Measurements from ENCODE around the gene SLC7A11. TPM values are rescaled to one million over a fixed set of nuclear protein-coding genes. Genes with fewer than 3 reads are reported as not detected.

Gene SLC7A11
- total RNA-seq, 4 donors from 2014 or later = 1.5 to 30.1 (median 7.9) TPM

GRCh38 chr4:138275963-138276621 is 33.9 kb upstream of the SLC7A11 start:
- H3K4me1 ChIP-seq = peaks cover 0 to 3% (median 0%) of the 10 kb centered on the region in 3 donors
- TF ChIP-seq, protein P1, sequence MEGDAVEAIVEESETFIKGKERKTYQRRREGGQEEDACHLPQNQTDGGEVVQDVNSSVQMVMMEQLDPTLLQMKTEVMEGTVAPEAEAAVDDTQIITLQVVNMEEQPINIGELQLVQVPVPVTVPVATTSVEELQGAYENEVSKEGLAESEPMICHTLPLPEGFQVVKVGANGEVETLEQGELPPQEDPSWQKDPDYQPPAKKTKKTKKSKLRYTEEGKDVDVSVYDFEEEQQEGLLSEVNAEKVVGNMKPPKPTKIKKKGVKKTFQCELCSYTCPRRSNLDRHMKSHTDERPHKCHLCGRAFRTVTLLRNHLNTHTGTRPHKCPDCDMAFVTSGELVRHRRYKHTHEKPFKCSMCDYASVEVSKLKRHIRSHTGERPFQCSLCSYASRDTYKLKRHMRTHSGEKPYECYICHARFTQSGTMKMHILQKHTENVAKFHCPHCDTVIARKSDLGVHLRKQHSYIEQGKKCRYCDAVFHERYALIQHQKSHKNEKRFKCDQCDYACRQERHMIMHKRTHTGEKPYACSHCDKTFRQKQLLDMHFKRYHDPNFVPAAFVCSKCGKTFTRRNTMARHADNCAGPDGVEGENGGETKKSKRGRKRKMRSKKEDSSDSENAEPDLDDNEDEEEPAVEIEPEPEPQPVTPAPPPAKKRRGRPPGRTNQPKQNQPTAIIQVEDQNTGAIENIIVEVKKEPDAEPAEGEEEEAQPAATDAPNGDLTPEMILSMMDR (IDR thresholded peaks at IDR 0.05) = no peak
- no peak for TF ChIP-seq POLR2A (IDR thresholded peaks at IDR 0.05)
- WGBS, 2 donors = 23 to 31% methylated on average over 3 of the region's 3 CpGs
- no peak overlapping the region for H3K4me3 ChIP-seq
- intact Hi-C loops (cut with DNase I) = no loop called here
- no peaks in the 10 kb centered on the region for H3K9me3 ChIP-seq
- H3K27ac ChIP-seq = no peak overlapping the region
- H3K27me3 ChIP-seq = no peaks in the 10 kb centered on the region
- DNase-seq = no peak
- H3K36me3 ChIP-seq = no peaks in the 10 kb centered on the region

- H3K36me3 ChIP-seq = no peaks in the 10 kb centered on the region
- no peaks in the 10 kb centered on the region for H3K9me3 ChIP-seq
- no peak overlapping the region for H3K4me3 ChIP-seq
- intact Hi-C loops (cut with DNase I) = no loop called here
- H3K27ac ChIP-seq = no peak overlapping the region
- TF ChIP-seq, protein P1 (IDR thresholded peaks at IDR 0.05) = no peak
- no peak for TF ChIP-seq POLR2A (IDR thresholded peaks at IDR 0.05)
- no peaks in the 10 kb centered on the region for H3K27me3 ChIP-seq
- peaks cover 0 to 3% (median 0%) of the 10 kb centered on the region in 3 donors for H3K4me1 ChIP-seq
- 100% methylated on average over 1 of the region's 1 CpG for WGBS, 2 donors
- no peak for DNase-seq
These were observed 33.1 kb upstream of the SLC7A11 start for GRCh38 chr4:138275216-138275615.

DNA sequence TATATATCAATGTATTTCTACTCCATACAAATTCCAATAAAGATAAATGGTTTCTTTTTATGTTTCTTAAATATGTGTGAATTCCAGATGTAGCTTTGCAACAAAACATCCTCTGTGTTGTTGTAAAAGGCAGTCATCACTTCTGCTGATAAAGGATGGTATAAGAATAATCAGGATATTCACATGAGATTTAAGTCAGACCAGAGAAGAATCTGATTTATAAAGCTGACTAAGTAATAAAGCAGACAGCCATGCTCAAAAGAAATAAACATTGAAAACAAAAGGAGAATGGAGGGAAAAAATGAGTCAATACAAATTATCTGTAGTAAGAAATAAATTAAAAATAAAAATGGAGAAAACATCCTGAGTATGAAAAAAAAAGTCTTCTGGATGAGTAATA is 27.0 kb upstream of the SLC7A11 start:
- H3K9me3 ChIP-seq = no peaks in the 10 kb centered on the region
- H3K4me1 ChIP-seq = no peaks in the 10 kb centered on the region
- intact Hi-C loops (cut with DNase I) = no loop called here
- no peak overlapping the region for H3K4me3 ChIP-seq
- TF ChIP-seq, protein P1 (IDR thresholded peaks at IDR 0.05) = no peak
- TF ChIP-seq POLR2A (IDR thresholded peaks at IDR 0.05) = no peak
- H3K36me3 ChIP-seq = no peaks in the 10 kb centered on the region
- H3K27me3 ChIP-seq = no peaks in the 10 kb centered on the region
- DNase-seq = no peak
- H3K27ac ChIP-seq = no peak overlapping the region

GRCh38 chr4:138267835-138268234 is 25.7 kb upstream of the SLC7A11 start:
- no peak overlapping the region for H3K27ac ChIP-seq
- intact Hi-C loops (cut with DNase I) = no loop called here
- H3K4me3 ChIP-seq = no peak overlapping the region
- H3K27me3 ChIP-seq = no peaks in the 10 kb centered on the region
- TF ChIP-seq POLR2A (IDR thresholded peaks at IDR 0.05) = no peak
- TF ChIP-seq, protein P1 (IDR thresholded peaks at IDR 0.05) = no peak
- H3K36me3 ChIP-seq = no peaks in the 10 kb centered on the region
- H3K9me3 ChIP-seq = no peaks in the 10 kb centered on the region
- no peaks in the 10 kb centered on the region for H3K4me1 ChIP-seq
- DNase-seq = no peak

- Histone ChIP-seq H3K36me3 (no peaks in the 10 kb centered on the region), H3K4me1 (no peaks in the 10 kb centered on the region), H3K27me3 (no peaks in the 10 kb centered on the region), H3K27ac (no peak overlapping the region), H3K4me3 (no peak overlapping the region), H3K9me3 (no peaks in the 10 kb centered on the region)
- intact Hi-C loops (cut with DNase I) = no loop called here
- no peak for TF ChIP-seq POLR2A (IDR thresholded peaks at IDR 0.05)
- TF ChIP-seq, protein P1 (IDR thresholded peaks at IDR 0.05) = no peak
- DNase-seq = no peak
- WGBS, 2 donors = 83 to 93% methylated on average over 5 of the region's 5 CpGs
These were observed 24.8 kb upstream of the SLC7A11 start for GRCh38 chr4:138266948-138267347.
